ENCODE results near the gene MEIG1.
"Not testable (repeated sequence)": the region's sequence is repeated elsewhere in the genome, so short reads cannot be mapped to it uniquely, and the experiment has no call there.

MEIG1 gene

DNA sequence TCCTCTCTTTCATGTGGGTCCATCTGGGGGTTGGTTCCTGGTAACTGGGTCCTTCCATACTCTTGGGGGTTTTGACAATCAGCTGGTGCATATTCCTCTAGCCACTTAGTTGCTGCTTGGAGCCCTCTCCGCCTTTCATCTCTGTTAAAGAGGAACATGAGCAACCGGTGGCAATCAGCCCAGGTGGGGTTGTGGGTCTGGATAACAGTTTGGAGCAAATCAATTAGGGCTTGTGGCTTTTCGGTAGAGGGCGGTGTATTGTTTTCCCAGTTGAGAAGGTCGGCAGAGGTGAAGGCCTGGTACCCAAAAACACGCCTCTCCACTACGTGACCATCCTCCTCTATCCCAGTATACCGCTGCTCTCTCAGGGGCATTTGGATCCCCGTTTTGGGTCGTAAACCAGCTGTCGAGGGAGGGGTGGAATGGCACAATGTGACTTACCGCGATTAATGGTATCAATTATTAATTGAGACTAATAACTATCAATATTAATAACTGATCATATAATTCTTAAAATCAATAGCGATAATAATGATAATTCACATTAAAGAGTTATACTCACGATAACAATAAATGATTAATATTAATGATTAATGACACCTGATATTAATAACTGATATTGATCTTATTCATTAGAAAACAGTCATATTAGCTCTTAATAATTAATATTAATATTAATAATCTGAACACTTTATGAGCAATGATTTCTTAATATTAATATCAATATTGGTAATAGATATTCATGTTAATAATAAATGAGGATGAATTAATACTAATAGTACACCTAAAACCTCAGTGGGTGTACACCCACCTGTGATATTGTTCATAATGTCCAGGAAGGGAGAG is 15.2 kb downstream of the MEIG1 start:
- not testable (repeated sequence) for H2AFZ ChIP-seq (ENCODE audit: low read depth, low read length); H3K4me3 ChIP-seq (ENCODE audit: low read length); H3K27me3 ChIP-seq (ENCODE audit: insufficient read depth, low read length); H3K36me3 ChIP-seq (ENCODE audit: insufficient read depth, low read length); H3K9me3 ChIP-seq (ENCODE audit: low read length); H3K4me1 ChIP-seq (ENCODE audit: insufficient read depth, low read length)

- Histone ChIP-seq H3K27me3 (ENCODE audit: insufficient read depth, low read length) (no peaks in the 10 kb centered on the region), H3K9me3 (ENCODE audit: low read length) (peaks cover 3% of the 10 kb centered on the region), H3K36me3 (ENCODE audit: insufficient read depth, low read length) (no peaks in the 10 kb centered on the region), H3K4me3 (ENCODE audit: low read length) (no peak overlapping the region), H3K4me1 (ENCODE audit: insufficient read depth, low read length) (no peaks in the 10 kb centered on the region), H2AFZ (ENCODE audit: low read depth, low read length) (no peak overlapping the region)
Measured at GRCh38 chr10:14975672-14976273, 16.6 kb downstream of the MEIG1 start.

GRCh38 chr10:14982744-14983143 is 23.6 kb downstream of the MEIG1 start:
- H3K4me3 ChIP-seq (ENCODE audit: low read length), result no peak overlapping the region
- no peak overlapping the region for H2AFZ ChIP-seq (ENCODE audit: low read depth, low read length)
- no peaks in the 10 kb centered on the region for H3K4me1 ChIP-seq (ENCODE audit: insufficient read depth, low read length)

DNA sequence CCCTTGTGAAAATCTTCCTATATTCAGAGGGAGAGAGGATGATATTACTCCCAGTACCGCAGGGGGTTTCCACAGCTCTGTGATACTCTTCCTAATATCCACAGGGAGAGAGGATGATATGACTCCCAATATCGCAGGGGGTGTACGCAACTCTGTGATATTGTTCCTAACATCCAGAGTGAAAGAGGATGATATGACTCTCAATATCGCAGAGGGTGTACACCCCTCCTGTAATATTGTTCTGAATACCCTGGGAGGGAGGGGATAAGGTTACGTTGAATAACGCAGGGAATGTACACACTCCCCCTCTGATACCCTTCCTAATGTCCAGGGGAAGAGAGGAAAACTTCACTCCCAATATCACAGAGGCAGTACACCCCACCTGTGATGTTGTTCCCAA is 30.4 kb downstream of the MEIG1 start:
- not testable (repeated sequence) for H3K9me3 ChIP-seq (ENCODE audit: low read length); H2AFZ ChIP-seq (ENCODE audit: low read depth, low read length); H3K4me3 ChIP-seq (ENCODE audit: low read length); H3K36me3 ChIP-seq (ENCODE audit: insufficient read depth, low read length); H3K4me1 ChIP-seq (ENCODE audit: insufficient read depth, low read length); H3K27me3 ChIP-seq (ENCODE audit: insufficient read depth, low read length)

More at GRCh38 chr10:14982744-14983143, 23.6 kb downstream of the MEIG1 start:
- H3K36me3 ChIP-seq (ENCODE audit: insufficient read depth, low read length), result no peaks in the 10 kb centered on the region
- peaks cover 3% of the 10 kb centered on the region for H3K9me3 ChIP-seq (ENCODE audit: low read length)
- H3K27me3 ChIP-seq (ENCODE audit: insufficient read depth, low read length), result no peaks in the 10 kb centered on the region

DNA sequence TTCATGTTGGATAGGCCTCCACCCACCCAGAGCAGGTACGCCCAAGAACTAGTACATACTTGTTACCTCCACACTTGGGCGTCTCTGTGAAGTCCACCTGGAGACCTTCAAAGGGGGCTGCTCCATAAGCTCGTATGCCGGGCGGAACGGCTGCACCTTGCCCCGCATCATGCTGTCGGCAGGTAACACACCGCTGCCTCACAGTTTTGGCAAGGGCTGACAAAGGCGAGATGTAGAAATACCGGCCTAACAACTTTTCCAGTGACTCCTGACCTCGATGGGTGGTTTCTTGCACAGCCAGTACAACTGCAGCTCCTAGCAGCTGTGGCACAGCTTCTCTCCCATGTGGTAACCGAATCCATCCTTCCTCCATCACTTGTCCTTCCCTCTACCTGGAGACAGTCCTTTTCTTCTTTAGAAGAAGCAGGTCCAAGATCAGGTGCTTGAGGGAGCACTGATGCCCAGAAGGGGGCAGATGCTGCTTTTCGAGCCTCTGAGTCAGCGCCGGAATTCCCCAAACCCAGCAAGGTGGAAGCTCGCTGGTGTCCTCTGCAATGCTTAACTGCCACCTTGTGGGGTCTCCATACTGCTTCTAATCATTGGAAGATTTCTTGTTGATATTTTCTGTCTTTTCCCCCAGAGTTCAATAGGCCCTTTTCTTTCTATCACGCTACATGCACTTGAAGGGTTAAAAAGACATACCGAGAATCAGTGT is 32.0 kb downstream of the MEIG1 start:
- H3K36me3 ChIP-seq (ENCODE audit: insufficient read depth, low read length); H3K27me3 ChIP-seq (ENCODE audit: insufficient read depth, low read length); H2AFZ ChIP-seq (ENCODE audit: low read depth, low read length); H3K9me3 ChIP-seq (ENCODE audit: low read length); H3K4me3 ChIP-seq (ENCODE audit: low read length); H3K4me1 ChIP-seq (ENCODE audit: insufficient read depth, low read length): not testable (repeated sequence)

DNA sequence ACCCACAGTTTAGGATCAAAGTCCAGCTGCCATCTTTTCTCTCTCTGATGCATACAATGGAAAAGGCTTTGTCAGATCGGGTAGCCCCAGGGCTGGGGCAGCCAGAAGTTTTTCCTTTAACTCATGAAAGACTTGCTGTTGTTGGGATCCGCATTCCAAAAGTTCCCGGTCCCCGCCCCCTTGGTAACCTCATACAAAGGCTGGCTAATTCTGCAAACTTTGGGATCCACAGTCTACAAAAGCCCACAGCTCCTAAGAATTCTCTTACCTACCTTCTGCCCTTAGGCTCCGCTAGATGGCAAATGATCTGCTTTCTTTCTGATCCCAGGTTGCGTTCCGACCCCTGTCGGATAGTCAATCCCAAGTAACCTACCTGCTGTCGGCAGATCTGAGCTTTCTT is 33.1 kb downstream of the MEIG1 start:
- not testable (repeated sequence) for H3K4me3 ChIP-seq (ENCODE audit: low read length); H3K36me3 ChIP-seq (ENCODE audit: insufficient read depth, low read length); H3K4me1 ChIP-seq (ENCODE audit: insufficient read depth, low read length); H3K27me3 ChIP-seq (ENCODE audit: insufficient read depth, low read length); H3K9me3 ChIP-seq (ENCODE audit: low read length); H2AFZ ChIP-seq (ENCODE audit: low read depth, low read length)

GRCh38 chr10:14993500-14994455 is 34.6 kb downstream of the MEIG1 start:
- H3K27me3 ChIP-seq (ENCODE audit: insufficient read depth, low read length); H3K4me3 ChIP-seq (ENCODE audit: low read length); H3K4me1 ChIP-seq (ENCODE audit: insufficient read depth, low read length); H2AFZ ChIP-seq (ENCODE audit: low read depth, low read length); H3K9me3 ChIP-seq (ENCODE audit: low read length); H3K36me3 ChIP-seq (ENCODE audit: insufficient read depth, low read length): not testable (repeated sequence)

DNA sequence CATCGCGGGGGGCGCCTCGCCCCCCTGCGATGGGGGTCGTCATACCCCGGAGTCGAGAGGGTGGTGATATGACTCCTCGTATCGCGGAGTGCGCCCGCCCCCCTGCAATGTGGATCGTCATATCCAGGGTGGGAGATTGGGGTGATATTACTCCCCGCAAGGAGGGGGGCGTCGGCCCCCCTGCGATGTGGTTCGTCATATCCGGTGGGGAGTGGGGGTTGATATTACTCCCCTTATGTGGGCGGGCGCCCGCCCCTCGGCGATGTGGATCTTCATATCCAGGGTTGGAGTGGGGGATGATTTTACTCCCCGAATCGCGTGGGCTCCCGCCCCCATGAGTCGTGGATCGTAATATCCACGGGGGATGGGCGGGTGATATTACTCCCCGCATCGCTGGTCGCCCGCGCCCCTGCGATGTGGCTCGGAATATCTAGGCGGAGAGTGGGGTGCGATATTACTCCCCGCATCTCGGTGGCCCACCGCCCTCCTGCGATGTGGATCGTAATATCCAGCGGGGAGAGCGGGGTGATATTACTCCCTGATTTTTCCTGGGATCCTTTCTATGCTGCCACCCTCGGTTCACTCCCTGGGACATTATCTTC is 36.9 kb downstream of the MEIG1 start:
- peaks cover 2% of the 10 kb centered on the region for H3K9me3 ChIP-seq (ENCODE audit: low read length)
- no peaks in the 10 kb centered on the region for H3K27me3 ChIP-seq (ENCODE audit: insufficient read depth, low read length)
- H3K4me1 ChIP-seq (ENCODE audit: insufficient read depth, low read length), result no peaks in the 10 kb centered on the region
- H2AFZ ChIP-seq (ENCODE audit: low read depth, low read length), result no peak overlapping the region
- no peaks in the 10 kb centered on the region for H3K36me3 ChIP-seq (ENCODE audit: insufficient read depth, low read length)
- no peak overlapping the region for H3K4me3 ChIP-seq (ENCODE audit: low read length)

DNA sequence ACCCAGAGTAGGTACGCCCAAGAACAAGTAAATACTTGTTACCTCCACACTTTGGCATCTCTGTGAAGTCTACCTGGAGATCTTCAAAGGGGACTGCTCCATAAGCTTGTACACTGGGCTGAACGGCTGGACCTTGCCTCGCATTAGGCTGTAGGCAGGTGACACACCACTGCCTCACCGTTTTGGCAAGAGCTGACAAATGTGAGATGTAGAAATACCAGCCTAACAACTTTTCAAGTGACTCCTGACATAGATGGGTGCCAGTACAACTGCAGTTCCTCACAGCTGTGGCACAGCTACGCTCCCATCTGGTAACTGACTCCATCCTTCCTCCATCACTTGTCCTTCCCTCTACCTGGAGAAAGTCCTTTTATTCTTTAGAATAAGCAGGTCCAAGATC is 54.3 kb downstream of the MEIG1 start:
- not testable (repeated sequence) for H3K36me3 ChIP-seq (ENCODE audit: insufficient read depth, low read length); H3K9me3 ChIP-seq (ENCODE audit: low read length); H3K27me3 ChIP-seq (ENCODE audit: insufficient read depth, low read length); H2AFZ ChIP-seq (ENCODE audit: low read depth, low read length); H3K4me3 ChIP-seq (ENCODE audit: low read length); H3K4me1 ChIP-seq (ENCODE audit: insufficient read depth, low read length)

- Histone ChIP-seq H2AFZ (ENCODE audit: low read depth, low read length) (no peak overlapping the region), H3K4me1 (ENCODE audit: insufficient read depth, low read length) (no peaks in the 10 kb centered on the region), H3K9me3 (ENCODE audit: low read length) (no peaks in the 10 kb centered on the region), H3K27me3 (ENCODE audit: insufficient read depth, low read length) (no peaks in the 10 kb centered on the region), H3K36me3 (ENCODE audit: insufficient read depth, low read length) (no peaks in the 10 kb centered on the region), H3K4me3 (ENCODE audit: low read length) (no peak overlapping the region)
Measured at GRCh38 chr10:15015451-15015850, 56.3 kb downstream of the MEIG1 start.

GRCh38 chr10:15020966-15021365 is 61.8 kb downstream of the MEIG1 start:
- not testable (repeated sequence) for H3K9me3 ChIP-seq (ENCODE audit: low read length); H3K36me3 ChIP-seq (ENCODE audit: insufficient read depth, low read length); H3K4me3 ChIP-seq (ENCODE audit: low read length); H2AFZ ChIP-seq (ENCODE audit: low read depth, low read length); H3K4me1 ChIP-seq (ENCODE audit: insufficient read depth, low read length); H3K27me3 ChIP-seq (ENCODE audit: insufficient read depth, low read length)

All from neuron (in vitro differentiated cells).